Measurements from ENCODE around the gene FBXL15. TPM values are rescaled to one million over a fixed set of nuclear protein-coding genes. Genes with fewer than 3 reads are reported as not detected.

Gene FBXL15
- total and polyA plus RNA-seq, 2 of the 13 experiments (the other 11 are each of a cell fraction or from before 2014, with no cell fraction given): 4.3 to 8.3 TPM

DNA sequence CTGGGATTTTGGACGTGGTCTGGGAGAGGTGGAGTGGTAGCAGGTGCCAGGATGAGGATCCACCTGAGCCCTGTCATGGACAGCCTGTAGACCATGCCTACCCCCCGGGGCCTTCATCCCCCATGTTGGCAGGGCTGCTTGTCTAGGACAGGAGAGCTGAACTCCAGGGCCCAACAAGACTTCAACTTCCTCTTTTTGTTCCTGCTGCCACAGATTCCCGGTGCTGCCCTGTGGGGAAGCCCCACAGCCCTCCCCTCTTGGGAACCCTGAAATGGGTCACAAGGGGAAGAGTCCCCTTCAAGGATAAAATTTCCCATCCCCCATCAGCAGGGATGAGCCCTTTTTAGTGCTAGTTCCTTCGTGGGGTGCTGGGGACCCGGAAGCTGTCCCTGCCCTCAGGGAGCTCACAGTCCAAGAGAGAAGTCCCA lies 13.0 kb downstream of the FBXL15 start (continued):
- TF ChIP-seq ETS1 (CRISPR knock-in tag; IDR thresholded peaks at IDR 0.05) (no peak), IRF2 (CRISPR knock-in tag; IDR thresholded peaks at IDR 0.05) (no peak), POLR2G (IDR thresholded peaks at IDR 0.05; ENCODE audit: low read depth, low read length) (no peak), POLR2AphosphoS2 (IDR thresholded peaks at IDR 0.05; ENCODE audit: low read depth, low read length) (no peak), NFRKB (IDR thresholded peaks at IDR 0.05) (no peak), ZSCAN30 (CRISPR knock-in tag; IDR thresholded peaks at IDR 0.05) (no peak), ZNF737 (CRISPR knock-in tag; IDR thresholded peaks at IDR 0.05; ENCODE audit: borderline replicate concordance) (0 out of 2 replicates have a peak, but pooled peaks have one; percentile 20), SRSF4 (IDR thresholded peaks at IDR 0.05; ENCODE audit: low read depth, low read length, poor library complexity, severe bottlenecking) (no peak), NCOA1 (CRISPR knock-in tag; IDR thresholded peaks at IDR 0.05) (no peak), ZFX (CRISPR knock-in tag; IDR thresholded peaks at IDR 0.05; ENCODE audit: low read depth) (0 out of 2 replicates have a peak, but pooled peaks have one; percentile 37), NR2C2 (CRISPR knock-in tag; IDR thresholded peaks at IDR 0.05; ENCODE audit: borderline replicate concordance) (no peak), SNAI1 (CRISPR knock-in tag; IDR thresholded peaks at IDR 0.05; ENCODE audit: borderline replicate concordance) (no peak)
- TF ChIP-seq, protein P1, sequence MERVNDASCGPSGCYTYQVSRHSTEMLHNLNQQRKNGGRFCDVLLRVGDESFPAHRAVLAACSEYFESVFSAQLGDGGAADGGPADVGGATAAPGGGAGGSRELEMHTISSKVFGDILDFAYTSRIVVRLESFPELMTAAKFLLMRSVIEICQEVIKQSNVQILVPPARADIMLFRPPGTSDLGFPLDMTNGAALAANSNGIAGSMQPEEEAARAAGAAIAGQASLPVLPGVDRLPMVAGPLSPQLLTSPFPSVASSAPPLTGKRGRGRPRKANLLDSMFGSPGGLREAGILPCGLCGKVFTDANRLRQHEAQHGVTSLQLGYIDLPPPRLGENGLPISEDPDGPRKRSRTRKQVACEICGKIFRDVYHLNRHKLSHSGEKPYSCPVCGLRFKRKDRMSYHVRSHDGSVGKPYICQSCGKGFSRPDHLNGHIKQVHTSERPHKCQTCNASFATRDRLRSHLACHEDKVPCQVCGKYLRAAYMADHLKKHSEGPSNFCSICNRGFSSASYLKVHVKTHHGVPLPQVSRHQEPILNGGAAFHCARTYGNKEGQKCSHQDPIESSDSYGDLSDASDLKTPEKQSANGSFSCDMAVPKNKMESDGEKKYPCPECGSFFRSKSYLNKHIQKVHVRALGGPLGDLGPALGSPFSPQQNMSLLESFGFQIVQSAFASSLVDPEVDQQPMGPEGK (CRISPR knock-in tag; IDR thresholded peaks at IDR 0.05): no peak
- TF ChIP-seq, protein P2, sequence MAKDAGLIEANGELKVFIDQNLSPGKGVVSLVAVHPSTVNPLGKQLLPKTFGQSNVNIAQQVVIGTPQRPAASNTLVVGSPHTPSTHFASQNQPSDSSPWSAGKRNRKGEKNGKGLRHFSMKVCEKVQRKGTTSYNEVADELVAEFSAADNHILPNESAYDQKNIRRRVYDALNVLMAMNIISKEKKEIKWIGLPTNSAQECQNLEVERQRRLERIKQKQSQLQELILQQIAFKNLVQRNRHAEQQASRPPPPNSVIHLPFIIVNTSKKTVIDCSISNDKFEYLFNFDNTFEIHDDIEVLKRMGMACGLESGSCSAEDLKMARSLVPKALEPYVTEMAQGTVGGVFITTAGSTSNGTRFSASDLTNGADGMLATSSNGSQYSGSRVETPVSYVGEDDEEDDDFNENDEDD (CRISPR knock-in tag; IDR thresholded peaks at IDR 0.05; ENCODE audit: borderline replicate concordance): no peak
- TF ChIP-seq, protein P3, sequence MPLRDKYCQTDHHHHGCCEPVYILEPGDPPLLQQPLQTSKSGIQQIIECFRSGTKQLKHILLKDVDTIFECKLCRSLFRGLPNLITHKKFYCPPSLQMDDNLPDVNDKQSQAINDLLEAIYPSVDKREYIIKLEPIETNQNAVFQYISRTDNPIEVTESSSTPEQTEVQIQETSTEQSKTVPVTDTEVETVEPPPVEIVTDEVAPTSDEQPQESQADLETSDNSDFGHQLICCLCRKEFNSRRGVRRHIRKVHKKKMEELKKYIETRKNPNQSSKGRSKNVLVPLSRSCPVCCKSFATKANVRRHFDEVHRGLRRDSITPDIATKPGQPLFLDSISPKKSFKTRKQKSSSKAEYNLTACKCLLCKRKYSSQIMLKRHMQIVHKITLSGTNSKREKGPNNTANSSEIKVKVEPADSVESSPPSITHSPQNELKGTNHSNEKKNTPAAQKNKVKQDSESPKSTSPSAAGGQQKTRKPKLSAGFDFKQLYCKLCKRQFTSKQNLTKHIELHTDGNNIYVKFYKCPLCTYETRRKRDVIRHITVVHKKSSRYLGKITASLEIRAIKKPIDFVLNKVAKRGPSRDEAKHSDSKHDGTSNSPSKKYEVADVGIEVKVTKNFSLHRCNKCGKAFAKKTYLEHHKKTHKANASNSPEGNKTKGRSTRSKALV (CRISPR knock-in tag; IDR thresholded peaks at IDR 0.05): no peak

Data from HepG2 (cell line).